H9 (cell line): Measurements from ENCODE around the gene DNAH8. TPM values are rescaled to one million over a fixed set of nuclear protein-coding genes. Genes with fewer than 3 reads are reported as not detected.

Experiments used
- DNase-seq: peaks from one replicate; pipeline ENCODE4 v3.0.0-alpha.2; 2017
- H2AFZ ChIP-seq: one replicate; pipeline ENCODE4 v1.6.1; 2013; ENCODE audit warnings: mild to moderate bottlenecking, low read length, control low read depth, moderate library complexity
- H2AK5ac ChIP-seq: 2 replicates; pipeline ENCODE4 v1.6.1; 2013; ENCODE audit warnings: low read length, control low read depth, mixed read lengths; ENCODE audit not compliant: insufficient read length
- H2BK120ac ChIP-seq: one replicate; pipeline ENCODE4 v1.6.1; 2013; ENCODE audit warnings: low read depth, mild to moderate bottlenecking, low read length, control low read depth, inconsistent platforms; ENCODE audit not compliant: poor library complexity, severe bottlenecking
- H2BK12ac ChIP-seq: 2 replicates; pipeline ENCODE4 v1.6.1; 2013; ENCODE audit warnings: low read length, control low read depth, mixed read lengths, low read depth; ENCODE audit not compliant: insufficient read length
- H2BK15ac ChIP-seq: 2 replicates; pipeline ENCODE4 v1.6.1; 2013; ENCODE audit warnings: low read depth, low read length, control low read depth
- H2BK20ac ChIP-seq: one replicate; pipeline ENCODE4 v1.6.1; 2013; ENCODE audit warnings: low read depth, mild to moderate bottlenecking, low read length, control low read depth, inconsistent platforms; ENCODE audit not compliant: poor library complexity, severe bottlenecking
- H2BK5ac ChIP-seq: 2 replicates; pipeline ENCODE4 v1.6.1; 2013; ENCODE audit warnings: low read length, control low read depth, mixed read lengths; ENCODE audit not compliant: insufficient read length
- H3K14ac ChIP-seq: 2 replicates; pipeline ENCODE4 v1.6.1; 2013; ENCODE audit warnings: low read length, control low read depth; ENCODE audit not compliant: insufficient read depth
- H3K18ac ChIP-seq: 2 replicates; pipeline ENCODE4 v1.6.1; 2013; ENCODE audit warnings: low read depth, mild to moderate bottlenecking, mixed read lengths, low read length, control low read depth; ENCODE audit not compliant: insufficient read length
- H3K23ac ChIP-seq: 2 replicates; pipeline ENCODE4 v1.6.1; 2013; ENCODE audit warnings: low read length, control low read depth, mixed read lengths, low read depth; ENCODE audit not compliant: insufficient read length
- H3K23me2 ChIP-seq: 2 replicates; pipeline ENCODE4 v1.6.1; 2013; ENCODE audit warnings: low read depth, mild to moderate bottlenecking, mixed read lengths, low read length, control low read depth; ENCODE audit not compliant: insufficient read length, poor library complexity, severe bottlenecking
- H3K27ac ChIP-seq: 2 replicates; pipeline ENCODE4 v1.5.1; 2013; ENCODE audit warnings: low read length, control low read depth, mixed read lengths, low read depth; ENCODE audit not compliant: insufficient read length
- H3K27me3 ChIP-seq: 2 replicates; pipeline ENCODE4 v1.6.1; 2013; ENCODE audit warnings: low read length, control low read depth, inconsistent platforms; ENCODE audit not compliant: insufficient read depth
- H3K4ac ChIP-seq: 2 replicates; pipeline ENCODE4 v1.6.1; 2013; ENCODE audit warnings: low read depth, mild to moderate bottlenecking, control low read depth, inconsistent platforms, low read length, moderate library complexity
- H3K4me1 ChIP-seq: 2 replicates; pipeline ENCODE4 v1.6.1; 2013; ENCODE audit warnings: low read length, control low read depth, inconsistent platforms; ENCODE audit not compliant: insufficient read depth
- H3K4me2 ChIP-seq: 2 replicates; pipeline ENCODE4 v1.6.1; 2013; ENCODE audit warnings: low read length, control low read depth, mixed read lengths; ENCODE audit not compliant: insufficient read length, insufficient read depth
- H3K56ac ChIP-seq: 2 replicates; pipeline ENCODE4 v1.6.1; 2013; ENCODE audit warnings: low read depth, mild to moderate bottlenecking, mixed read lengths, low read length, control low read depth; ENCODE audit not compliant: insufficient read length
- H3K79me1 ChIP-seq: 2 replicates; pipeline ENCODE4 v1.6.1; 2013; ENCODE audit warnings: low read depth, mild to moderate bottlenecking, moderate library complexity, low read length, control low read depth, inconsistent platforms; ENCODE audit not compliant: insufficient read depth, poor library complexity, severe bottlenecking
- H3K79me2 ChIP-seq: 2 replicates; pipeline ENCODE4 v1.6.1; 2013; ENCODE audit warnings: low read length, control low read depth, inconsistent platforms; ENCODE audit not compliant: insufficient read depth
- H3K9ac ChIP-seq: 2 replicates; pipeline ENCODE4 v1.6.1; 2013; ENCODE audit warnings: low read length, control low read depth, mixed read lengths; ENCODE audit not compliant: insufficient read length; ENCODE audit errors: extremely low read depth
- H3K9me3 ChIP-seq: one replicate; pipeline ENCODE4 v1.6.1; 2013; ENCODE audit warnings: low read depth, low read length, inconsistent platforms; ENCODE audit not compliant: control insufficient read depth
- H3T11ph ChIP-seq: one replicate; pipeline ENCODE4 v1.6.1; 2013; ENCODE audit warnings: mild to moderate bottlenecking, low read length, control low read depth, inconsistent platforms
- H4K20me1 ChIP-seq: one replicate; pipeline ENCODE4 v1.6.1; 2013; ENCODE audit not compliant: control insufficient read depth, insufficient read length, insufficient read depth
- H4K5ac ChIP-seq: 2 replicates; pipeline ENCODE4 v1.6.1; 2013; ENCODE audit warnings: low read depth, mild to moderate bottlenecking, mixed read lengths, low read length, control low read depth; ENCODE audit not compliant: insufficient read length
- H4K8ac ChIP-seq: replicated peaks from 2 replicates; pipeline ENCODE4 v1.6.1; 2013; ENCODE audit warnings: low read length, control low read depth, mixed read lengths, low read depth; ENCODE audit not compliant: insufficient read length
- H4K91ac ChIP-seq: 2 replicates; pipeline ENCODE4 v1.6.1; 2013; ENCODE audit warnings: low read depth, mild to moderate bottlenecking, moderate library complexity, mixed read lengths, low read length, control low read depth; ENCODE audit not compliant: insufficient read length
- H3K27ac Mint-ChIP-seq, 3 experiments: 2 replicates in 2 of 3; 3 replicates in 1 of 3; pipeline ENCODE4 v1.8.0; 2020 to 2021; ENCODE audit warnings: mixed read lengths in 3 of 3, mild to moderate bottlenecking in 1 of 3, moderate library complexity in 1 of 3
- H3K27me3 Mint-ChIP-seq: 2 replicates; pipeline ENCODE4 v1.8.0; 2021; ENCODE audit warnings: low read depth, mild to moderate bottlenecking, moderate library complexity, mixed read lengths
- H3K36me3 Mint-ChIP-seq, 3 experiments: 2 replicates in 2 of 3; 3 replicates in 1 of 3; pipeline ENCODE4 v1.8.0; 2020 to 2021; ENCODE audit warnings: low read depth in 3 of 3, mixed read lengths in 3 of 3; ENCODE audit not compliant: insufficient read depth in 1 of 3
- H3K4me1 Mint-ChIP-seq, 2 experiments: 2 replicates each; pipeline ENCODE4 v1.8.0; 2020; ENCODE audit warnings: mixed read lengths in 2 of 2
- H3K4me3 Mint-ChIP-seq, 2 experiments: 2 replicates in 1 of 2; 3 replicates in 1 of 2; pipeline ENCODE4 v1.8.0; 2020 to 2021; ENCODE audit warnings: mild to moderate bottlenecking in 2 of 2, mixed read lengths in 2 of 2, moderate library complexity in 1 of 2
- H3K9me3 Mint-ChIP-seq, 2 experiments: 2 replicates in 1 of 2; 3 replicates in 1 of 2; pipeline ENCODE4 v1.8.0; 2020; ENCODE audit warnings: mild to moderate bottlenecking in 2 of 2, mixed read lengths in 2 of 2, moderate library complexity in 1 of 2
- CTCF ChIP-seq: fragments of 200-600 bp; sonication (generic); conservative IDR thresholded peaks from 3 replicates; pipeline ENCODE4 v1.8.0; 2021; ENCODE audit warnings: antibody characterized with exemption, mild to moderate bottlenecking
- WGBS: extraction: QIAGEN DNeasy Blood & Tissue Kit; methylation state at CpG from one replicate; pipeline ENCODE4 v1.1.7; 2013; ENCODE audit warnings: missing lambda C conversion rate, low lambda C conversion rate, mixed read lengths; ENCODE audit not compliant: insufficient read length; ENCODE audit errors: extremely low coverage; 5-methylcytosine and 5-hydroxymethylcytosine counted together
- total RNA-seq: library from RNA; stranded (reverse); gene quantifications from 2 replicates; pipeline ENCODE4 v1.2.1, GENCODE V29; 2021

DNAH8 gene
- total RNA-seq, 1 experiment from 2014 or later = not detected

- WGBS = no CpG with 5 or more reads among the region's 2 CpGs
These were observed 138.1 kb downstream of the DNAH8 start for GRCh38 chr6:38853236-38853635.

More at GRCh38 chr6:38853236-38853635, 138.1 kb downstream of the DNAH8 start:
- Histone ChIP-seq H2BK5ac (no peak overlapping the region), H2AK5ac (no peak overlapping the region), H3K14ac (no peak overlapping the region), H3K27me3 (no peaks in the 10 kb centered on the region), H4K8ac (no peak overlapping the region), H2BK12ac (no peak overlapping the region), H2BK15ac (no peak overlapping the region), H3K56ac (no peak overlapping the region), H2BK20ac (no peak overlapping the region), H3K23ac (no peak overlapping the region), H3K4ac (no peak overlapping the region), H4K20me1 (no peaks in the 10 kb centered on the region), H3K18ac (no peak overlapping the region), H2BK120ac (no peak overlapping the region), H3K27ac (no peak overlapping the region), H3K79me1 (no peaks in the 10 kb centered on the region), H2AFZ (no peak overlapping the region), H3K79me2 (no peaks in the 10 kb centered on the region), H3K9ac (no peak overlapping the region), H3K4me2 (no peak overlapping the region), H3K4me1 (peaks cover 3% of the 10 kb centered on the region; the same call in 1 of the 2 replicates), H3T11ph (no peak overlapping the region), H4K5ac (no peak overlapping the region), H3K23me2 (no peaks in the 10 kb centered on the region), H4K91ac (no peak overlapping the region), H3K9me3 (no peaks in the 10 kb centered on the region)
- peaks cover 10 to 22% of the 10 kb centered on the region in 2 experiments for H3K4me1 Mint-ChIP-seq
- H3K36me3 Mint-ChIP-seq = no peaks in the 10 kb centered on the region
- H3K4me3 Mint-ChIP-seq = no peak overlapping the region
- no peak for DNase-seq
- H3K9me3 Mint-ChIP-seq = no peaks in the 10 kb centered on the region
- H3K27ac Mint-ChIP-seq = no peak overlapping the region
- no peak for TF ChIP-seq CTCF
- peaks cover 6% of the 10 kb centered on the region; the same call in 1 of the 2 replicates for H3K27me3 Mint-ChIP-seq
